Measurements from ENCODE around the gene TCAP. TPM values are rescaled to one million over a fixed set of nuclear protein-coding genes. Genes with fewer than 3 reads are reported as not detected.

Gene TCAP
- total RNA-seq, 1 experiment from 2014 or later = 2.1 TPM

- H3K27me3 ChIP-seq (ENCODE audit: insufficient read depth, low read length) = no peaks in the 10 kb centered on the region
- H3K14ac ChIP-seq (ENCODE audit: insufficient read depth, low read length) = no peak overlapping the region
- WGBS (ENCODE audit: extremely low coverage, insufficient read length, low lambda C conversion rate) = no CpG with 5 or more reads among the region's 15 CpGs
- H3K23ac ChIP-seq (ENCODE audit: insufficient read length, low read depth, low read length) = no peak overlapping the region
- Mint-ChIP-seq H3K27me3 (ENCODE audit: low read depth) (peaks cover 4% of the 10 kb centered on the region), H3K36me3 (ENCODE audit: insufficient read depth in 1 of 3, low read depth in 3 of 3) (peaks cover 6 to 36% (median 11%) of the 10 kb centered on the region in 3 experiments; a peak in 6 of 7 replicates), H3K4me1 (peaks cover 8 to 43% of the 10 kb centered on the region in 2 experiments), H3K4me3 (no peak overlapping the region), H3K9me3 (no peaks in the 10 kb centered on the region), H3K27ac (0 out of 7 replicates have a peak overlapping the region, but pooled peaks of 1 of the 3 experiments have one; percentile 44)
- no peak overlapping the region for H4K5ac ChIP-seq (ENCODE audit: insufficient read length, low read depth, low read length)
- no peak overlapping the region for H2BK15ac ChIP-seq (ENCODE audit: low read depth, low read length)
- no peak overlapping the region for H3K56ac ChIP-seq (ENCODE audit: insufficient read length, low read depth, low read length)
- H3K27ac ChIP-seq (ENCODE audit: insufficient read length, low read depth, low read length) = no peak overlapping the region
- no peak overlapping the region for H2BK5ac ChIP-seq (ENCODE audit: insufficient read length, low read length)
- no peak overlapping the region for H3K4me2 ChIP-seq (ENCODE audit: insufficient read depth, insufficient read length, low read length)
- H2AK5ac ChIP-seq (ENCODE audit: insufficient read length, low read length) = no peak overlapping the region
- H4K91ac ChIP-seq (ENCODE audit: insufficient read length, low read depth, low read length) = no peak overlapping the region
- H3T11ph ChIP-seq (ENCODE audit: low read length) = no peak overlapping the region
- no peak overlapping the region for H4K8ac ChIP-seq (replicated peaks; ENCODE audit: insufficient read length, low read depth, low read length)
- H3K9me3 ChIP-seq (ENCODE audit: control insufficient read depth, low read depth, low read length) = no peaks in the 10 kb centered on the region
- no peak overlapping the region for H3K9ac ChIP-seq (ENCODE audit: extremely low read depth, insufficient read length, low read length)
- H3K4ac ChIP-seq (ENCODE audit: low read depth, low read length) = no peak overlapping the region
- H2BK120ac ChIP-seq (ENCODE audit: low read depth, low read length, poor library complexity, severe bottlenecking) = no peak overlapping the region
- H3K18ac ChIP-seq (ENCODE audit: insufficient read length, low read depth, low read length) = no peak overlapping the region
- DNase-seq = no peak
- no peak overlapping the region for H2BK20ac ChIP-seq (ENCODE audit: low read depth, low read length, poor library complexity, severe bottlenecking)
- no peaks in the 10 kb centered on the region for H4K20me1 ChIP-seq (ENCODE audit: control insufficient read depth, insufficient read depth, insufficient read length)
- H2BK12ac ChIP-seq (ENCODE audit: insufficient read length, low read depth, low read length) = no peak overlapping the region
- no peak for TF ChIP-seq CTCF (conservative IDR thresholded peaks at IDR 0.05)
- H3K79me1 ChIP-seq (ENCODE audit: insufficient read depth, low read depth, low read length, poor library complexity, severe bottlenecking) = no peaks in the 10 kb centered on the region
- peaks cover 3% of the 10 kb centered on the region; the same call in 1 of the 2 replicates for H3K4me1 ChIP-seq (ENCODE audit: insufficient read depth, low read length)
- H2AFZ ChIP-seq (ENCODE audit: low read length) = no peak overlapping the region
- no peaks in the 10 kb centered on the region for H3K79me2 ChIP-seq (ENCODE audit: insufficient read depth, low read length)
- H3K23me2 ChIP-seq (ENCODE audit: insufficient read length, low read depth, low read length, poor library complexity, severe bottlenecking) = no peaks in the 10 kb centered on the region
Observed at GRCh38 chr17:39659279-39660010, 5.7 kb upstream of the TCAP start.
